ENCODE results near the gene VPS8.

The VPS8 gene

GRCh38 chr3:184910664-184911063 is 98.7 kb downstream of the VPS8 start:
- no peaks in the 10 kb centered on the region for H3K4me1 ChIP-seq (ENCODE audit: control insufficient read depth, insufficient read depth, low read length)
- no peak overlapping the region for H3K9ac ChIP-seq (ENCODE audit: low read depth, low read length)
- no peak overlapping the region for H3K4me3 ChIP-seq (ENCODE audit: low read length)
- no peaks in the 10 kb centered on the region for H3K9me3 ChIP-seq (replicated peaks; ENCODE audit: low read length)
- H3K36me3 ChIP-seq (ENCODE audit: insufficient read depth, low read length): peaks cover 13% of the 10 kb centered on the region
- no peaks in the 10 kb centered on the region for H3K27me3 ChIP-seq (ENCODE audit: control insufficient read depth, insufficient read depth, low read length)
- H3K4me2 ChIP-seq (ENCODE audit: low read length): no peak overlapping the region

- H3K4me3 ChIP-seq (ENCODE audit: low read length): no peak overlapping the region
- no peak overlapping the region for H3K4me2 ChIP-seq (ENCODE audit: low read length)
- H3K36me3 ChIP-seq (ENCODE audit: insufficient read depth, low read length): peaks cover 13% of the 10 kb centered on the region
- H3K9me3 ChIP-seq (replicated peaks; ENCODE audit: low read length): no peaks in the 10 kb centered on the region
- no peak overlapping the region for H3K9ac ChIP-seq (ENCODE audit: low read depth, low read length)
- no peaks in the 10 kb centered on the region for H3K4me1 ChIP-seq (ENCODE audit: control insufficient read depth, insufficient read depth, low read length)
- H3K27me3 ChIP-seq (ENCODE audit: control insufficient read depth, insufficient read depth, low read length): no peaks in the 10 kb centered on the region
Measured at GRCh38 chr3:184911570-184911969, 99.6 kb downstream of the VPS8 start.

GRCh38 chr3:184912163-184912562 is 100.2 kb downstream of the VPS8 start:
- Histone ChIP-seq H3K27me3 (ENCODE audit: control insufficient read depth, insufficient read depth, low read length) (no peaks in the 10 kb centered on the region), H3K9ac (ENCODE audit: low read depth, low read length) (no peak overlapping the region), H3K4me1 (ENCODE audit: control insufficient read depth, insufficient read depth, low read length) (no peaks in the 10 kb centered on the region), H3K36me3 (ENCODE audit: insufficient read depth, low read length) (peaks cover 13% of the 10 kb centered on the region), H3K4me3 (ENCODE audit: low read length) (no peak overlapping the region), H3K4me2 (ENCODE audit: low read length) (no peak overlapping the region), H3K9me3 (replicated peaks; ENCODE audit: low read length) (no peaks in the 10 kb centered on the region)

GRCh38 chr3:184914628-184915027 is 102.7 kb downstream of the VPS8 start:
- Histone ChIP-seq H3K4me1 (ENCODE audit: control insufficient read depth, insufficient read depth, low read length) (no peaks in the 10 kb centered on the region), H3K4me3 (ENCODE audit: low read length) (no peak overlapping the region), H3K9ac (ENCODE audit: low read depth, low read length) (no peak overlapping the region), H3K36me3 (ENCODE audit: insufficient read depth, low read length) (peaks cover 13% of the 10 kb centered on the region), H3K27me3 (ENCODE audit: control insufficient read depth, insufficient read depth, low read length) (no peaks in the 10 kb centered on the region), H3K9me3 (replicated peaks; ENCODE audit: low read length) (no peaks in the 10 kb centered on the region), H3K4me2 (ENCODE audit: low read length) (no peak overlapping the region)

- no peak overlapping the region for H3K4me2 ChIP-seq (ENCODE audit: low read length)
Measured at GRCh38 chr3:184918750-184919149, 106.8 kb downstream of the VPS8 start.

GRCh38 chr3:184919651-184920050 is 107.7 kb downstream of the VPS8 start:
- Histone ChIP-seq H3K36me3 (ENCODE audit: insufficient read depth, low read length) (peaks cover 13% of the 10 kb centered on the region), H3K4me3 (ENCODE audit: low read length) (no peak overlapping the region), H3K27me3 (ENCODE audit: control insufficient read depth, insufficient read depth, low read length) (no peaks in the 10 kb centered on the region), H3K9me3 (replicated peaks; ENCODE audit: low read length) (no peaks in the 10 kb centered on the region), H3K4me2 (ENCODE audit: low read length) (no peak overlapping the region), H3K4me1 (ENCODE audit: control insufficient read depth, insufficient read depth, low read length) (no peaks in the 10 kb centered on the region), H3K9ac (ENCODE audit: low read depth, low read length) (no peak overlapping the region)

More at GRCh38 chr3:184918750-184919149, 106.8 kb downstream of the VPS8 start:
- Histone ChIP-seq H3K9me3 (replicated peaks; ENCODE audit: low read length) (no peaks in the 10 kb centered on the region), H3K4me1 (ENCODE audit: control insufficient read depth, insufficient read depth, low read length) (no peaks in the 10 kb centered on the region), H3K36me3 (ENCODE audit: insufficient read depth, low read length) (peaks cover 13% of the 10 kb centered on the region), H3K9ac (ENCODE audit: low read depth, low read length) (no peak overlapping the region), H3K27me3 (ENCODE audit: control insufficient read depth, insufficient read depth, low read length) (no peaks in the 10 kb centered on the region), H3K4me3 (ENCODE audit: low read length) (no peak overlapping the region)

GRCh38 chr3:184924547-184924946 is 112.6 kb downstream of the VPS8 start:
- Histone ChIP-seq H3K27me3 (ENCODE audit: control insufficient read depth, insufficient read depth, low read length) (no peaks in the 10 kb centered on the region), H3K36me3 (ENCODE audit: insufficient read depth, low read length) (peaks cover 14% of the 10 kb centered on the region), H3K9ac (ENCODE audit: low read depth, low read length) (no peak overlapping the region), H3K9me3 (replicated peaks; ENCODE audit: low read length) (no peaks in the 10 kb centered on the region), H3K4me2 (ENCODE audit: low read length) (no peak overlapping the region), H3K4me1 (ENCODE audit: control insufficient read depth, insufficient read depth, low read length) (no peaks in the 10 kb centered on the region), H3K4me3 (ENCODE audit: low read length) (no peak overlapping the region)

- H3K9me3 ChIP-seq (replicated peaks; ENCODE audit: low read length): no peaks in the 10 kb centered on the region
- no peak overlapping the region for H3K4me3 ChIP-seq (ENCODE audit: low read length)
- H3K4me1 ChIP-seq (ENCODE audit: control insufficient read depth, insufficient read depth, low read length): no peaks in the 10 kb centered on the region
- H3K9ac ChIP-seq (ENCODE audit: low read depth, low read length): no peak overlapping the region
- H3K4me2 ChIP-seq (ENCODE audit: low read length): no peak overlapping the region
- H3K27me3 ChIP-seq (ENCODE audit: control insufficient read depth, insufficient read depth, low read length): no peaks in the 10 kb centered on the region
- H3K36me3 ChIP-seq (ENCODE audit: insufficient read depth, low read length): peaks cover 22% of the 10 kb centered on the region
Measured at GRCh38 chr3:184927796-184928315, 115.9 kb downstream of the VPS8 start.

GRCh38 chr3:184932777-184933176 is 120.8 kb downstream of the VPS8 start:
- H3K9ac ChIP-seq (ENCODE audit: low read depth, low read length): no peak overlapping the region
- H3K4me1 ChIP-seq (ENCODE audit: control insufficient read depth, insufficient read depth, low read length): no peaks in the 10 kb centered on the region
- peaks cover 19% of the 10 kb centered on the region for H3K36me3 ChIP-seq (ENCODE audit: insufficient read depth, low read length)
- H3K27me3 ChIP-seq (ENCODE audit: control insufficient read depth, insufficient read depth, low read length): no peaks in the 10 kb centered on the region
- H3K9me3 ChIP-seq (replicated peaks; ENCODE audit: low read length): no peaks in the 10 kb centered on the region
- no peak overlapping the region for H3K4me3 ChIP-seq (ENCODE audit: low read length)
- H3K4me2 ChIP-seq (ENCODE audit: low read length): no peak overlapping the region

GRCh38 chr3:184937611-184938010 is 125.6 kb downstream of the VPS8 start:
- no peaks in the 10 kb centered on the region for H3K27me3 ChIP-seq (ENCODE audit: control insufficient read depth, insufficient read depth, low read length)
- peaks cover 12% of the 10 kb centered on the region for H3K36me3 ChIP-seq (ENCODE audit: insufficient read depth, low read length)
- H3K4me1 ChIP-seq (ENCODE audit: control insufficient read depth, insufficient read depth, low read length): no peaks in the 10 kb centered on the region
- no peak overlapping the region for H3K4me3 ChIP-seq (ENCODE audit: low read length)
- H3K9me3 ChIP-seq (replicated peaks; ENCODE audit: low read length): no peaks in the 10 kb centered on the region
- no peak overlapping the region for H3K4me2 ChIP-seq (ENCODE audit: low read length)
- no peak overlapping the region for H3K9ac ChIP-seq (ENCODE audit: low read depth, low read length)

GRCh38 chr3:184941408-184941807 is 129.4 kb downstream of the VPS8 start:
- Histone ChIP-seq H3K4me3 (ENCODE audit: low read length) (no peak overlapping the region), H3K27me3 (ENCODE audit: control insufficient read depth, insufficient read depth, low read length) (no peaks in the 10 kb centered on the region), H3K9me3 (replicated peaks; ENCODE audit: low read length) (no peaks in the 10 kb centered on the region), H3K4me2 (ENCODE audit: low read length) (no peak overlapping the region), H3K4me1 (ENCODE audit: control insufficient read depth, insufficient read depth, low read length) (no peaks in the 10 kb centered on the region), H3K9ac (ENCODE audit: low read depth, low read length) (no peak overlapping the region), H3K36me3 (ENCODE audit: insufficient read depth, low read length) (peaks cover 11% of the 10 kb centered on the region)

GRCh38 chr3:184942735-184943134 is 130.8 kb downstream of the VPS8 start:
- no peak overlapping the region for H3K9ac ChIP-seq (ENCODE audit: low read depth, low read length)
- H3K27me3 ChIP-seq (ENCODE audit: control insufficient read depth, insufficient read depth, low read length): no peaks in the 10 kb centered on the region
- H3K9me3 ChIP-seq (replicated peaks; ENCODE audit: low read length): no peaks in the 10 kb centered on the region
- peaks cover 8% of the 10 kb centered on the region for H3K36me3 ChIP-seq (ENCODE audit: insufficient read depth, low read length)
- H3K4me3 ChIP-seq (ENCODE audit: low read length): no peak overlapping the region
- H3K4me1 ChIP-seq (ENCODE audit: control insufficient read depth, insufficient read depth, low read length): no peaks in the 10 kb centered on the region
- no peak overlapping the region for H3K4me2 ChIP-seq (ENCODE audit: low read length)

Measured in skeletal muscle satellite cell (primary cell).